Measurements from ENCODE around the gene CACNG5.

DNA sequence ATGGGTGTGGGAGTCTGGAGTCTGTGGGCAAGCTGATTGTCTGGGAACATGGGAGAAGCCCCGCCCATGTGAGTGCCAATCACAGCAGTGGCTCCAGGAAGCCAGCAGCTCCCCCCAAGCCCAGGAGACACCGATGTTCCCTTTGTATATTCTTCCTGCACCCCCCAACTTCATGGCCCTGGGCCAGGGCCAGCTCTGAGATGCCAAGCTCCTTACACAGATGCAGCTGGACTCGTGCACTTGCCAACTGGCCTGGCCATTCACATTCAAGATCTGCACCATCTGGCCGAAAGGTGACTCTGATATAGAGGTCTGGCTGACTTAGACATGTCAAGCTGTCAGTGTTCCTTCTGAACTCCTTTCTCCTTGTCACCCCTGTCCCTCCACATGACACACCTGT lies 50.5 kb downstream of the CACNG5 start:
- TF ChIP-seq, protein P1, sequence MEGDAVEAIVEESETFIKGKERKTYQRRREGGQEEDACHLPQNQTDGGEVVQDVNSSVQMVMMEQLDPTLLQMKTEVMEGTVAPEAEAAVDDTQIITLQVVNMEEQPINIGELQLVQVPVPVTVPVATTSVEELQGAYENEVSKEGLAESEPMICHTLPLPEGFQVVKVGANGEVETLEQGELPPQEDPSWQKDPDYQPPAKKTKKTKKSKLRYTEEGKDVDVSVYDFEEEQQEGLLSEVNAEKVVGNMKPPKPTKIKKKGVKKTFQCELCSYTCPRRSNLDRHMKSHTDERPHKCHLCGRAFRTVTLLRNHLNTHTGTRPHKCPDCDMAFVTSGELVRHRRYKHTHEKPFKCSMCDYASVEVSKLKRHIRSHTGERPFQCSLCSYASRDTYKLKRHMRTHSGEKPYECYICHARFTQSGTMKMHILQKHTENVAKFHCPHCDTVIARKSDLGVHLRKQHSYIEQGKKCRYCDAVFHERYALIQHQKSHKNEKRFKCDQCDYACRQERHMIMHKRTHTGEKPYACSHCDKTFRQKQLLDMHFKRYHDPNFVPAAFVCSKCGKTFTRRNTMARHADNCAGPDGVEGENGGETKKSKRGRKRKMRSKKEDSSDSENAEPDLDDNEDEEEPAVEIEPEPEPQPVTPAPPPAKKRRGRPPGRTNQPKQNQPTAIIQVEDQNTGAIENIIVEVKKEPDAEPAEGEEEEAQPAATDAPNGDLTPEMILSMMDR (IDR thresholded peaks at IDR 0.05), result no peak
- no peak for TF ChIP-seq EZH2 (IDR thresholded peaks at IDR 0.05; ENCODE audit: borderline replicate concordance, insufficient read depth, low read depth, low read length, poor library complexity, severe bottlenecking)
